Suprapubic skin (tissue), 4 donors: ENCODE results near the gene LRRC2.

Experiments
- EP300 ChIP-seq: sonication (generic); formaldehyde crosslinking; IDR thresholded peaks from one replicate; pipeline ENCODE4 v1.6.1; 2017; ENCODE audit warnings: antibody characterized with exemption
- POLR2A ChIP-seq, 2 donors: fragments of 450-650 bp; IDR thresholded peaks; one replicate each; pipeline ENCODE4 v1.6.1; 2017; ENCODE audit warnings: antibody characterized with exemption in 2 of 2, mild to moderate bottlenecking in 2 of 2, moderate library complexity in 2 of 2
- POLR2AphosphoS5 ChIP-seq, 3 donors: sonication (generic); formaldehyde crosslinking; IDR thresholded peaks; one replicate each; pipeline ENCODE4 v1.6.1; 2017; ENCODE audit warnings: antibody characterized with exemption in 3 of 3
- TF ChIP-seq, protein P1 (sequence below), 2 donors: fragments of 200-600 bp in 1 of 2; fragments of 450-650 bp in 1 of 2; sonication (generic) in 1 of 2; IDR thresholded peaks; one replicate each; pipeline ENCODE4 v1.5.1; 2016 to 2019; ENCODE audit warnings: antibody characterized with exemption in 2 of 2, mild to moderate bottlenecking in 1 of 2, moderate library complexity in 1 of 2

DNA sequence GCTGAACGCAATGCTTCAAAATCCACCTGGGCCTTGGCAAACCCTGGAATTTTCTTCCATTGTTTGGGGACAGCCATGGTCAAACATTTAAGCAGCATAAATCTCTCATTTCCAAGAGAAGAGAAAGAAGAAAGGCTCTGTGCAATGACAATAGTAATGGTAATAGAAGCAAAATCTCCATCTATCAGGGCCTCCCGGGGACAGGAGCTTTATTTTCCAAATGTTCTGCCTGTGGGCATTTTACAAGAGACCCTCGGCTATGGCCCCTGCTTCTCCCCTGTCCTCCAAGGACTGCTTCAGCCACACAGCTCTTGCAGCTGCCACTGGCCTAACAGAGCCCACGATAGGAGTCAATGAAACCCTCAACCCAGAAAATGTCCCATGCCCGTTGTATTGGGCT is 33.5 kb upstream of the LRRC2 start:
- TF ChIP-seq, protein P1, sequence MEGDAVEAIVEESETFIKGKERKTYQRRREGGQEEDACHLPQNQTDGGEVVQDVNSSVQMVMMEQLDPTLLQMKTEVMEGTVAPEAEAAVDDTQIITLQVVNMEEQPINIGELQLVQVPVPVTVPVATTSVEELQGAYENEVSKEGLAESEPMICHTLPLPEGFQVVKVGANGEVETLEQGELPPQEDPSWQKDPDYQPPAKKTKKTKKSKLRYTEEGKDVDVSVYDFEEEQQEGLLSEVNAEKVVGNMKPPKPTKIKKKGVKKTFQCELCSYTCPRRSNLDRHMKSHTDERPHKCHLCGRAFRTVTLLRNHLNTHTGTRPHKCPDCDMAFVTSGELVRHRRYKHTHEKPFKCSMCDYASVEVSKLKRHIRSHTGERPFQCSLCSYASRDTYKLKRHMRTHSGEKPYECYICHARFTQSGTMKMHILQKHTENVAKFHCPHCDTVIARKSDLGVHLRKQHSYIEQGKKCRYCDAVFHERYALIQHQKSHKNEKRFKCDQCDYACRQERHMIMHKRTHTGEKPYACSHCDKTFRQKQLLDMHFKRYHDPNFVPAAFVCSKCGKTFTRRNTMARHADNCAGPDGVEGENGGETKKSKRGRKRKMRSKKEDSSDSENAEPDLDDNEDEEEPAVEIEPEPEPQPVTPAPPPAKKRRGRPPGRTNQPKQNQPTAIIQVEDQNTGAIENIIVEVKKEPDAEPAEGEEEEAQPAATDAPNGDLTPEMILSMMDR (IDR thresholded peaks at IDR 0.05), result no peak
- TF ChIP-seq POLR2AphosphoS5 (IDR thresholded peaks at IDR 0.05) (no peak), POLR2A (IDR thresholded peaks at IDR 0.05) (no peak), EP300 (no peak)
